Endothelial cell of umbilical vein (primary cell): ENCODE results near the gene TSPAN15. TPM values are rescaled to one million over a fixed set of nuclear protein-coding genes. Genes with fewer than 3 reads are reported as not detected.

ENCODE experiments used
- BruUV-seq: library from RNA; stranded (reverse); fragments of 400-500 nt; replicated peaks from 2 replicates; lab custom pipeline; 2021; lab: Mats Ljungman, UMichigan
- CTCF ChIA-PET: fragments of 300-600, 350-600 bp; sonication (Branson Sonifier 250); formaldehyde crosslinking; loops from one replicate; lab custom pipeline; 2021; ENCODE audit warnings: antibody characterized with exemption, inconsistent platforms; lab: Charles Lee
- POLR2A ChIA-PET: fragments of 300-600, 350-600 bp; sonication (Branson Sonifier 250); formaldehyde crosslinking; loops from one replicate; lab custom pipeline; 2021; ENCODE audit warnings: antibody characterized with exemption, inconsistent platforms; lab: Charles Lee
- DNase-seq: peaks from one replicate; pipeline ENCODE4 v3.0.0-alpha.2; 2011; ENCODE audit warnings: low read depth, low spot score
- FAIRE-seq: peaks from 2 replicates; lab custom pipeline; 2011; peaks lifted over from hg19 to GRCh38; lab: Jason Lieb, UNC
- H2AFZ ChIP-seq: 2 replicates; pipeline ENCODE4 v1.6.0; 2012; ENCODE audit warnings: low read depth, low read length, control low read depth, inconsistent platforms
- H3K27ac ChIP-seq: 2 replicates; pipeline ENCODE4 v1.5.1; 2011; ENCODE audit warnings: low read depth, mild to moderate bottlenecking, control low read depth, low read length, moderate library complexity; ENCODE audit not compliant: insufficient read depth
- H3K27me3 ChIP-seq, 2 experiments: 2 replicates each; pipeline versions ENCODE4 v1.6.0 to v1.6.1; 2011; ENCODE audit warnings: low read length in 2 of 2, mixed read lengths in 1 of 2; ENCODE audit not compliant: control insufficient read depth in 2 of 2, insufficient read depth in 2 of 2
- H3K36me3 ChIP-seq, 2 experiments: 2 replicates in 1 of 2; 3 replicates in 1 of 2; pipeline ENCODE4 v1.5.1; 2011; ENCODE audit warnings: low read length in 2 of 2, mild to moderate bottlenecking in 1 of 2, moderate library complexity in 1 of 2; ENCODE audit not compliant: control insufficient read depth in 2 of 2, insufficient read depth in 2 of 2; ENCODE audit errors: extremely low read depth in 1 of 2
- H3K4me1 ChIP-seq: 3 replicates; pipeline ENCODE4 v1.5.1; 2011; ENCODE audit warnings: mild to moderate bottlenecking, low read length; ENCODE audit not compliant: control insufficient read depth, insufficient read depth; ENCODE audit errors: extremely low read depth
- H3K4me2 ChIP-seq: 2 replicates; pipeline ENCODE4 v1.6.1; 2011; ENCODE audit warnings: low read length, control low read depth, mixed read lengths; ENCODE audit not compliant: insufficient read depth
- H3K4me3 ChIP-seq, 3 experiments: fragments of 200-600 bp in 1 of 3; sonication (generic), shearing (Covaris generic) in 1 of 3; replicated peaks in 1 of 3; 2 replicates each; pipeline ENCODE4 v1.5.1; 2011 to 2016; ENCODE audit warnings: control low read depth in 3 of 3, low read length in 3 of 3, mild to moderate bottlenecking in 2 of 3, inconsistent platforms in 1 of 3, low read depth in 1 of 3, moderate library complexity in 1 of 3; ENCODE audit not compliant: insufficient read depth in 1 of 3
- H3K79me2 ChIP-seq: 2 replicates; pipeline ENCODE4 v1.6.0; 2012; ENCODE audit warnings: low read length, inconsistent platforms; ENCODE audit not compliant: control insufficient read depth, insufficient read depth
- H3K9ac ChIP-seq: replicated peaks from 2 replicates; pipeline ENCODE3; 2011; ENCODE audit warnings: low read length, control low read depth; ENCODE audit not compliant: insufficient read depth; ENCODE audit errors: extremely low read depth
- H3K9me1 ChIP-seq: replicated peaks from 3 replicates; pipeline ENCODE4 v1.6.0; 2011; ENCODE audit warnings: mild to moderate bottlenecking, low read length; ENCODE audit not compliant: control insufficient read depth, insufficient read depth; ENCODE audit errors: extremely low read depth
- H3K9me3 ChIP-seq: replicated peaks from 2 replicates; pipeline ENCODE4 v1.5.1; 2012; ENCODE audit warnings: low read length, inconsistent platforms; ENCODE audit not compliant: control insufficient read depth, insufficient read depth
- H4K20me1 ChIP-seq: replicated peaks from 2 replicates; pipeline ENCODE3; 2011; ENCODE audit warnings: mild to moderate bottlenecking, low read length; ENCODE audit not compliant: control insufficient read depth, insufficient read depth; ENCODE audit errors: extremely low read depth
- CTCF ChIP-seq, 2 donors: IDR thresholded peaks; 1 replicate in 1 of 2; 2 replicates in 1 of 2; pipeline ENCODE4 v1.5.1; 2011; ENCODE audit warnings: low read length in 2 of 2, mild to moderate bottlenecking in 2 of 2, moderate library complexity in 2 of 2, control low read depth in 1 of 2, inconsistent platforms in 1 of 2, low read depth in 1 of 2; ENCODE audit not compliant: insufficient read depth in 1 of 2; ENCODE audit errors: extremely low read depth in 1 of 2
- EZH2 ChIP-seq: IDR thresholded peaks from 2 replicates; pipeline ENCODE4 v1.6.1; 2012; ENCODE audit warnings: borderline replicate concordance, low read depth, mild to moderate bottlenecking, moderate library complexity, low read length, inconsistent platforms; ENCODE audit not compliant: severe bottlenecking
- FOS ChIP-seq: IDR thresholded peaks from 2 replicates; pipeline ENCODE4 v1.6.1; 2011; ENCODE audit warnings: mild to moderate bottlenecking, low read length, moderate library complexity, borderline replicate concordance; ENCODE audit not compliant: insufficient read depth
- GATA2 ChIP-seq: IDR thresholded peaks from 2 replicates; pipeline ENCODE4 v1.7.0; 2011; ENCODE audit warnings: low read depth, mild to moderate bottlenecking, moderate library complexity, mixed read lengths, low read length; ENCODE audit not compliant: insufficient read length, insufficient read depth
- JUN ChIP-seq: IDR thresholded peaks from 2 replicates; pipeline ENCODE4 v1.6.1; 2011; ENCODE audit warnings: borderline replicate concordance, low read depth; ENCODE audit not compliant: insufficient read length, insufficient read depth
- MAX ChIP-seq: IDR thresholded peaks from 2 replicates; pipeline ENCODE4 v1.6.1; 2011; ENCODE audit not compliant: insufficient read depth, insufficient read length
- MYC ChIP-seq: IDR thresholded peaks from one replicate; pipeline ENCODE4 v1.6.1; 2011; ENCODE audit warnings: mild to moderate bottlenecking, low read depth, low read length
- POLR2A ChIP-seq: IDR thresholded peaks from 2 replicates; pipeline ENCODE4 v1.6.1; 2012; ENCODE audit warnings: low read depth, mild to moderate bottlenecking, control low read depth, low read length
- POLR2AphosphoS5 ChIP-seq: IDR thresholded peaks from 2 replicates; pipeline ENCODE4 v1.6.1; 2012; ENCODE audit warnings: low read depth, mild to moderate bottlenecking, control low read depth, low read length, moderate library complexity; ENCODE audit not compliant: insufficient read depth
- dilution Hi-C: fragments of 300-500 bp; cut with MboI; formaldehyde crosslinking; loops from one replicate; pipeline ENCODE4 v1.15.0; 2019; ENCODE audit warnings: low sequenced_read_pairs; ENCODE audit not compliant: extremely low pct_ligation_motif_present
- intact Hi-C: fragments of 100-400 bp; cut with micrococcal nuclease; formaldehyde crosslinking; loops from one replicate; pipeline ENCODE4 v1.10.0; 2022
- polyA plus RNA-seq, 4 experiments: library from polyadenylated mRNA; depleted of rRNA in 3 of 4; stranded (reverse) in 3 of 4; unstranded in 1 of 4; fragments of >200 nt; gene quantifications; 2 replicates each; pipeline versions ENCODE4 v1.2.1 to v1.2.3, GENCODE V29; 2011 to 2012; ENCODE audit warnings: missing spikeins in 1 of 4
- total RNA-seq: library from RNA; stranded (reverse); gene quantifications from 2 replicates; pipeline ENCODE4 v1.2.3, GENCODE V29; 2021

TSPAN15 gene
- total and polyA plus RNA-seq, 2 donors (not counting 3 experiments of a cell fraction or from before 2014, with no cell fraction given): 78.4 to 189 TPM

GRCh38 chr10:69417542-69417941, 33.7 kb upstream of the TSPAN15 start:
- dilution Hi-C loops (no loop called here), intact Hi-C loops (no loop called here)
- no peaks in the 10 kb centered on the region for H3K79me2 ChIP-seq
- H3K9me3 ChIP-seq: no peaks in the 10 kb centered on the region
- ChIA-PET POLR2A (no interaction called here), CTCF (interaction anchor here (1.2 to 2.9 kb wide), 6 partner anchors 10 to 219 kb away, joined by 3 to 15 read pairs (median 6); no protein-coding TSS in a partner anchor)
- no peak overlapping the region for H3K27ac ChIP-seq
- H3K4me2 ChIP-seq: no peak overlapping the region
- TF ChIP-seq GATA2: no peak
- TF ChIP-seq POLR2AphosphoS5: no peak
- no peak for TF ChIP-seq EZH2
- no peak for TF ChIP-seq FOS
- TF ChIP-seq MAX: no peak
- TF ChIP-seq POLR2A: no peak
- TF ChIP-seq CTCF (IDR thresholded peaks at IDR 0.05; ENCODE audit: extremely low read depth in 1 of 2, insufficient read depth in 1 of 2, low read depth in 1 of 2, low read length in 2 of 2): no peak
- TF ChIP-seq MYC: no peak
- TF ChIP-seq JUN: no peak
- H4K20me1 ChIP-seq: no peaks in the 10 kb centered on the region
- DNase-seq: no peak
- H3K9me1 ChIP-seq: no peaks in the 10 kb centered on the region
- H3K27me3 ChIP-seq: no peaks in the 10 kb centered on the region
- H3K4me3 ChIP-seq: no peak overlapping the region
- no peaks in the 10 kb centered on the region for H3K36me3 ChIP-seq
- no TSS peak for BruUV-seq
- no peak overlapping the region for H3K9ac ChIP-seq
- no peak for FAIRE-seq
- H2AFZ ChIP-seq: no peak overlapping the region
- H3K4me1 ChIP-seq: peaks cover 1% of the 10 kb centered on the region
